ENCODE results near the gene TNS1. TPM values are rescaled to one million over a fixed set of nuclear protein-coding genes. Genes with fewer than 3 reads are reported as not detected.
A peak's percentile ranks its signal among the peaks of the same experiment; 100 is the strongest.

TNS1 gene
- total RNA-seq, 1 donor from 2014 or later = 1.6 TPM

- H3K27me3 ChIP-seq (ENCODE audit: control insufficient read depth, insufficient read depth, low read length) = no peaks in the 10 kb centered on the region
- TF ChIP-seq, protein P1, sequence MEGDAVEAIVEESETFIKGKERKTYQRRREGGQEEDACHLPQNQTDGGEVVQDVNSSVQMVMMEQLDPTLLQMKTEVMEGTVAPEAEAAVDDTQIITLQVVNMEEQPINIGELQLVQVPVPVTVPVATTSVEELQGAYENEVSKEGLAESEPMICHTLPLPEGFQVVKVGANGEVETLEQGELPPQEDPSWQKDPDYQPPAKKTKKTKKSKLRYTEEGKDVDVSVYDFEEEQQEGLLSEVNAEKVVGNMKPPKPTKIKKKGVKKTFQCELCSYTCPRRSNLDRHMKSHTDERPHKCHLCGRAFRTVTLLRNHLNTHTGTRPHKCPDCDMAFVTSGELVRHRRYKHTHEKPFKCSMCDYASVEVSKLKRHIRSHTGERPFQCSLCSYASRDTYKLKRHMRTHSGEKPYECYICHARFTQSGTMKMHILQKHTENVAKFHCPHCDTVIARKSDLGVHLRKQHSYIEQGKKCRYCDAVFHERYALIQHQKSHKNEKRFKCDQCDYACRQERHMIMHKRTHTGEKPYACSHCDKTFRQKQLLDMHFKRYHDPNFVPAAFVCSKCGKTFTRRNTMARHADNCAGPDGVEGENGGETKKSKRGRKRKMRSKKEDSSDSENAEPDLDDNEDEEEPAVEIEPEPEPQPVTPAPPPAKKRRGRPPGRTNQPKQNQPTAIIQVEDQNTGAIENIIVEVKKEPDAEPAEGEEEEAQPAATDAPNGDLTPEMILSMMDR (IDR thresholded peaks at IDR 0.05; ENCODE audit: insufficient read depth, low read length, severe bottlenecking) = peak; percentile 23
- H3K36me3 ChIP-seq (ENCODE audit: control insufficient read depth, insufficient read depth, low read length) = no peaks in the 10 kb centered on the region
- H3K4me3 ChIP-seq (ENCODE audit: low read depth, low read length) = no peak overlapping the region
- FAIRE-seq (no peak), DNase-seq (ENCODE audit: low read depth) (no peak)
These were observed 80.4 kb downstream of the TNS1 start for GRCh38 chr2:217922101-217923006.

- TF ChIP-seq, protein P1 (IDR thresholded peaks at IDR 0.05; ENCODE audit: insufficient read depth, low read length, severe bottlenecking) = no peak
- Histone ChIP-seq H3K36me3 (ENCODE audit: control insufficient read depth, insufficient read depth, low read length) (no peaks in the 10 kb centered on the region), H3K4me3 (ENCODE audit: low read depth, low read length) (no peak overlapping the region), H3K27me3 (ENCODE audit: control insufficient read depth, insufficient read depth, low read length) (no peaks in the 10 kb centered on the region)
- DNase-seq (ENCODE audit: low read depth) = no peak
- no peak for FAIRE-seq
These were observed 81.8 kb downstream of the TNS1 start for GRCh38 chr2:217920879-217921603.

DNA sequence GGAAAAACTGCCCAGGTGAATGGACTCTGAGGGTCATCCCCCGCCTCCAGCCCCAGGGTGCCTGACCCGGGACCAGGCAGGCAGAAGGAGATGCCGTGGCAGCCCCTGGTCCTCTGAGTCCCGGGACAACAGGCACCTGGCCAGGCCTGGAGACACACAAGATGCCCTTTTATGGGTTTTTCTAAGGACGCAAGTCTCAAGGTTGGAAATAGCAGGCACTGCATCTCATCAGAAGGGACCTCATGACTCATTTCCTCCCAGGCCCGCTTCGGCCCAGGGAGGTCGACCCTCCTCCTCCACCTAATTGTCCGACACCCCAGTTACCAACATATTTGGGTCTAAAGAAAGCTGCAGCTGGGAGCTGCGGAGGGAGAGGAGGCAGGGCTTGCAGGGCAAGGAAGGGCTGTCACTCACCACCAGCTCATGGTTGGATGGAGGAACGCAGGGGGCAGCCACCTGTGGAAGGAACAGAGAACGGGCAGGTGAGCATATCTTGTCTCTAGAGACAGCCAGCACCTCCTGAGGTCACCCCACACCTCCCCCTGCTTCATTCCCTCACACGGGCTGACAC is 82.9 kb downstream of the TNS1 start:
- H3K4me3 ChIP-seq (ENCODE audit: low read depth, low read length) = no peak overlapping the region
- FAIRE-seq = no peak
- H3K27me3 ChIP-seq (ENCODE audit: control insufficient read depth, insufficient read depth, low read length) = no peaks in the 10 kb centered on the region
- DNase-seq (ENCODE audit: low read depth) = no peak
- H3K36me3 ChIP-seq (ENCODE audit: control insufficient read depth, insufficient read depth, low read length) = peaks cover 2% of the 10 kb centered on the region
- TF ChIP-seq, protein P1 (IDR thresholded peaks at IDR 0.05; ENCODE audit: insufficient read depth, low read length, severe bottlenecking) = no peak

DNA sequence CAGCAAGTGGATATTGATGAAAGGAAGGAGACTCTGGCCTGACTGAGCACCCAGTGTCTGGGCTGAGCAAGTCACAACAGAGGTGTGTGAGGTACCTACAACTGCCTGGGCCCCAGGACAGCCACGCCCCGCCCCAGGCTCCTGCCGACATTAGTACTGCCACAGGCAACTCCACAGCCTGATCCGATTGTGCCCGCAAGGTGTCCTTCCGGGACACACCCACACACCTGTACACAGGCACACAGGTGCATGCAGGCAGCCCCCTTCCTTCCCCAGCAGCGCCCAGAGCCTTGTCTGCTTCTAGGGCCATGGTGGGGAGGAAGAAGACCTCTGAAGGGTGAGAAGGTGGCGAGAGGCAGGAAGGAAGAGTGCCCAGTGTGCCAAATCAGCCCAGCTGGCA is 83.6 kb downstream of the TNS1 start:
- H3K27me3 ChIP-seq (ENCODE audit: control insufficient read depth, insufficient read depth, low read length) = no peaks in the 10 kb centered on the region

GRCh38 chr2:217918308-217919024 is 84.3 kb downstream of the TNS1 start:
- FAIRE-seq (no peak), DNase-seq (ENCODE audit: low read depth) (no peak)
- TF ChIP-seq, protein P1 (IDR thresholded peaks at IDR 0.05; ENCODE audit: insufficient read depth, low read length, severe bottlenecking) = peak; percentile 54
- Histone ChIP-seq H3K4me3 (ENCODE audit: low read depth, low read length) (no peak overlapping the region), H3K27me3 (ENCODE audit: control insufficient read depth, insufficient read depth, low read length) (no peaks in the 10 kb centered on the region), H3K36me3 (ENCODE audit: control insufficient read depth, insufficient read depth, low read length) (peaks cover 2% of the 10 kb centered on the region)

More for the DNA sequence above, 83.6 kb downstream of the TNS1 start:
- Histone ChIP-seq H3K4me3 (ENCODE audit: low read depth, low read length) (no peak overlapping the region), H3K36me3 (ENCODE audit: control insufficient read depth, insufficient read depth, low read length) (peaks cover 2% of the 10 kb centered on the region)
- no peak for DNase-seq (ENCODE audit: low read depth)
- FAIRE-seq = no peak
- TF ChIP-seq, protein P1 (IDR thresholded peaks at IDR 0.05; ENCODE audit: insufficient read depth, low read length, severe bottlenecking) = no peak
